Gastroesophageal sphincter (tissue), 4 donors: Measurements from ENCODE around the gene ENO3. TPM values are rescaled to one million over a fixed set of nuclear protein-coding genes. Genes with fewer than 3 reads are reported as not detected.

Experiments
- ATAC-seq: fragments of 150-250 bp; one replicate; pipeline ENCODE4 v1.9.1; 2016; ENCODE audit warnings: mild to moderate bottlenecking, moderate library complexity
- H3K27ac ChIP-seq, 4 donors: fragments of 200-600 bp; sonication (generic) in 3 of 4; 1 replicate in 3 of 4; 2 replicates in 1 of 4; pipeline ENCODE4 v1.5.1; 2016 to 2019
- H3K27me3 ChIP-seq: fragments of 200-600 bp; sonication (generic); one replicate; pipeline ENCODE4 v1.5.1; 2019
- H3K36me3 ChIP-seq, 2 donors: fragments of 200-600 bp; sonication (generic); one replicate each; pipeline ENCODE4 v1.5.1; 2019; ENCODE audit warnings: control low read depth in 1 of 2
- H3K4me1 ChIP-seq, 3 donors: fragments of 200-600 bp; sonication (generic); 1 replicate in 2 of 3; 2 replicates in 1 of 3; pipeline ENCODE4 v1.5.1; 2016 to 2019; ENCODE audit warnings: control low read depth in 2 of 3
- H3K4me3 ChIP-seq, 2 donors: fragments of 200-600 bp; sonication (generic); one replicate each; pipeline ENCODE4 v1.5.1; 2019; ENCODE audit warnings: mild to moderate bottlenecking in 1 of 2, moderate library complexity in 1 of 2
- H3K9me3 ChIP-seq, 3 donors: fragments of 200-600 bp; sonication (generic); one replicate each; pipeline ENCODE4 v1.5.1; 2017 to 2019; ENCODE audit warnings: control low read depth in 2 of 3
- CTCF ChIP-seq, 4 experiments: fragments of 200-600 bp in 2 of 4; fragments of 450-650 bp in 2 of 4; sonication (generic) in 1 of 4; IDR thresholded peaks; one replicate each; pipeline ENCODE4 v1.5.1; 2017 to 2019; ENCODE audit warnings: antibody characterized with exemption in 4 of 4, mild to moderate bottlenecking in 2 of 4, moderate library complexity in 2 of 4
- EP300 ChIP-seq: sonication (generic); formaldehyde crosslinking; IDR thresholded peaks from one replicate; pipeline ENCODE4 v1.6.1; 2017; ENCODE audit warnings: antibody characterized with exemption, mild to moderate bottlenecking
- POLR2A ChIP-seq, 2 donors: fragments of 450-650 bp; IDR thresholded peaks; one replicate each; pipeline ENCODE4 v1.6.1; 2017; ENCODE audit warnings: antibody characterized with exemption in 2 of 2, mild to moderate bottlenecking in 2 of 2, moderate library complexity in 1 of 2
- POLR2AphosphoS5 ChIP-seq: sonication (generic); formaldehyde crosslinking; IDR thresholded peaks from one replicate; pipeline ENCODE4 v1.6.1; 2017; ENCODE audit warnings: antibody characterized with exemption
- WGBS, 2 donors: methylation state at CpG; one replicate each; pipeline ENCODE4 v1.1.5; 2018; ENCODE audit warnings: low coverage in 1 of 2; 5-methylcytosine and 5-hydroxymethylcytosine counted together
- total RNA-seq, 4 donors: library from RNA; depleted of rRNA; stranded (reverse); fragments of >200 nt; gene quantifications; one replicate each; pipeline ENCODE4 v1.1.0, GENCODE V29; 2016

ENO3 gene
- total RNA-seq, 4 donors from 2014 or later = 1.5 to 16.2 (median 7.6) TPM

GRCh38 chr17:4945176-4945943 lies 5.6 kb upstream of the ENO3 start:
- 9 to 33% methylated on average over 4 to 5 of the region's 7 CpGs for WGBS, 2 donors
- peaks cover 0 to 51% of the 10 kb centered on the region in 2 donors for H3K36me3 ChIP-seq
- no peaks in the 10 kb centered on the region for H3K27me3 ChIP-seq
- peak overlapping the region in 1 of 2 donors; percentile 100 for H3K4me3 ChIP-seq
- ATAC-seq = peak; percentile 37
- TF ChIP-seq POLR2AphosphoS5 (peak; percentile 80), EP300 (no peak)
- H3K9me3 ChIP-seq = no peaks in the 10 kb centered on the region
- H3K27ac ChIP-seq = peak overlapping the region; percentile 63 to 98 (median 97)
- peaks cover 0 to 82% (median 36%) of the 10 kb centered on the region in 3 donors for H3K4me1 ChIP-seq

DNA sequence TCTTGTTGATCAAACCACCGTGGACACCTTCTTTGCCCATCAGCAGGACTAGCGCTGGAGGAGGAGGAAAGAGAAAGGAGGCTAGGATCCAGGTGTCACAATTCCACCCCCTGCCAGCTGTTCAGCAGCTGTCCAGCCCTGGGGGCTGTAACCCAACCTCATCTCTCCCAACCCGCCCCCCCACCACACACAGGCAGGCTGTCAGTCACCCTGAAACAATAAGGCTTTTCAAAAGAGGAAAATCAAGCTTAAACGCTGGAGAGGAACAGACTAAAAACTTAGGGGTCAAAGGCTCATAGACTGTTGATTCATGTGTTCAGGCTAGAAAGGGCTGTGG lies 5.0 kb upstream of the ENO3 start:
- WGBS, 2 donors = 22 to 37% methylated on average over 2 to 4 of the region's 4 CpGs
- H3K4me1 ChIP-seq = peaks cover 0 to 83% (median 41%) of the 10 kb centered on the region in 3 donors
- H3K4me3 ChIP-seq = peak overlapping the region in 1 of 2 donors; percentile 100
- H3K36me3 ChIP-seq = peaks cover 0 to 51% of the 10 kb centered on the region in 2 donors
- no peaks in the 10 kb centered on the region for H3K27me3 ChIP-seq
- ATAC-seq = no peak
- TF ChIP-seq POLR2A (IDR thresholded peaks at IDR 0.05) = no peak
- no peak for TF ChIP-seq POLR2AphosphoS5
- TF ChIP-seq CTCF (IDR thresholded peaks at IDR 0.05) = no peak
- no peak for TF ChIP-seq EP300
- no peaks in the 10 kb centered on the region for H3K9me3 ChIP-seq
- peak overlapping the region; percentile 10 to 98 (median 97) for H3K27ac ChIP-seq

GRCh38 chr17:4946312-4946976 lies 4.5 kb upstream of the ENO3 start:
- H3K9me3 ChIP-seq = no peaks in the 10 kb centered on the region
- H3K36me3 ChIP-seq = peaks cover 0 to 51% of the 10 kb centered on the region in 2 donors
- H3K27ac ChIP-seq = peak overlapping the region; percentile 73 to 98 (median 97)
- WGBS, 2 donors = 23 to 25% methylated on average over 12 to 13 of the region's 16 CpGs
- ATAC-seq = no peak
- peaks cover 0 to 83% (median 40%) of the 10 kb centered on the region in 3 donors for H3K4me1 ChIP-seq
- TF ChIP-seq CTCF (IDR thresholded peaks at IDR 0.05) = no peak
- H3K4me3 ChIP-seq = peak overlapping the region; percentile 59 to 100
- no peaks in the 10 kb centered on the region for H3K27me3 ChIP-seq

- Histone ChIP-seq H3K36me3 (peaks cover 0 to 48% of the 10 kb centered on the region in 2 donors), H3K4me1 (peaks cover 0 to 83% (median 37%) of the 10 kb centered on the region in 3 donors), H3K9me3 (no peaks in the 10 kb centered on the region), H3K27ac (peak overlapping the region; percentile 73 to 98 (median 97)), H3K27me3 (no peaks in the 10 kb centered on the region), H3K4me3 (peak overlapping the region; percentile 59 to 100)
- no peak for TF ChIP-seq POLR2A (IDR thresholded peaks at IDR 0.05)
- no peak for TF ChIP-seq CTCF (IDR thresholded peaks at IDR 0.05)
- no peak for TF ChIP-seq EP300
- no peak for TF ChIP-seq POLR2AphosphoS5
- 0% methylated on average over 1 to 5 of the region's 7 CpGs for WGBS, 2 donors
- no peak for ATAC-seq
Measured at GRCh38 chr17:4947010-4947410, 3.9 kb upstream of the ENO3 start.

DNA sequence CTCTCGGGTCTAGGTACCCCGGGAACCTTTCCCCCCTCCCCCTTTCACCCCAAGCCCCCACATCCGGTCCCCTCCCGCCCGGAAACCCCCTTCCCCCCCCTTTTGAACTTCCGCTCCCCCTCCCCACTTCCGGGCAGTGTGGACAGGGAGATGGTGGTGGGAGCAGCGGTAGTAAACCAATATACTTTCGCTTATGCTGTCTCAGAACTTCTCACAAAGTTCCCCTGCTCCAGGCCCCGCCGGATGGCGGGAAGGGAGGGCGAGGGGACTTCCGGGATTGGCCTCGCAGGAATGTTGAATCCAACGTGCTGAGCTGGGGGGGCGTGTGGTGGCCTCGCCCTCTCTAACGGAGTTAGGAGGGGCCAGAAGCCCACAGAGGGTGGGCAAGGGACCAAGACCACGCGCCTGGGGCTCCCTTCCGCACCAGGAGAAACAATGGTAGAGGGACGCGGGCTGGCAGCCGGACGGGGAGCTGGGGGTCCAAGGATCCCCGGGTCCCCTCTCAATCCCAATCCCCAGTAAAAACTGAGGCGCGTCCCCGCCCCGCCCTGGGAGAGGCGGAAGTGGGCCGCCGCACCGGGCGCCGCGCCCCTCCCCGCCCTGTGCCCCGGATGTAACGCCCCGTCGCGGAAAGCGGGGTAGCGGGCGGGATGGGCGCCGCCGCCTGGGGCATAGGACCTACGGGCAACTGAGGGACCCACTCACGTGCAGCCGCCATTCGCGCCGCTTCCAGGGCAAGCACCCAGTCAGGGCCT lies 3.3 kb upstream of the ENO3 start:
- H3K27me3 ChIP-seq = no peaks in the 10 kb centered on the region
- TF ChIP-seq EP300 = no peak
- TF ChIP-seq POLR2A (IDR thresholded peaks at IDR 0.05) = no peak
- no peak for TF ChIP-seq CTCF (IDR thresholded peaks at IDR 0.05)
- TF ChIP-seq POLR2AphosphoS5 = peak; percentile 5
- H3K27ac ChIP-seq = peak overlapping the region; percentile 73 to 98 (median 97)
- ATAC-seq = peak; percentile 38
- WGBS, 2 donors = no CpG with 5 or more reads among the region's 56 CpGs
- peaks cover 0 to 79% (median 37%) of the 10 kb centered on the region in 3 donors for H3K4me1 ChIP-seq
- H3K9me3 ChIP-seq = no peaks in the 10 kb centered on the region
- H3K36me3 ChIP-seq = peaks cover 0 to 42% of the 10 kb centered on the region in 2 donors
- peak overlapping the region; percentile 59 to 100 for H3K4me3 ChIP-seq
